H1 (cell line): ENCODE results near the gene MASP1.

ENCODE experiments used
- ASH2L ChIP-seq: fragments of 200-600, 300-600 bp; sonication (generic); IDR thresholded peaks from one replicate; pipeline ENCODE4 v1.7.1; 2017; ENCODE audit warnings: low read length
- ATF2 ChIP-seq: IDR thresholded peaks from 2 replicates; pipeline ENCODE4 v1.6.1; 2012; ENCODE audit warnings: low read length, inconsistent platforms
- BRCA1 ChIP-seq: IDR thresholded peaks from 2 replicates; pipeline ENCODE4 v1.6.1; 2012; ENCODE audit warnings: low read depth, low read length, improper control_type of control experiment
- CBX5 ChIP-seq: fragments of 300-800, 300-1000 bp; sonication (generic); IDR thresholded peaks from 2 replicates; pipeline ENCODE4 v1.7.1; 2016; ENCODE audit warnings: antibody characterized with exemption, low read length, low read depth
- CTCF ChIP-seq, 3 experiments: IDR thresholded peaks; 1 replicate in 2 of 3; 2 replicates in 1 of 3; pipeline versions ENCODE4 v1.5.1 to v1.6.1; 2011; ENCODE audit warnings: low read length in 3 of 3, mild to moderate bottlenecking in 3 of 3, inconsistent platforms in 2 of 3, low read depth in 1 of 3, moderate library complexity in 1 of 3; ENCODE audit not compliant: insufficient read depth in 1 of 3; ENCODE audit errors: control extremely low read depth in 1 of 3
- MAX ChIP-seq: IDR thresholded peaks from 2 replicates; pipeline ENCODE4 v1.6.1; 2012; ENCODE audit warnings: inconsistent platforms
- RFX5 ChIP-seq: IDR thresholded peaks from 2 replicates; pipeline ENCODE4 v1.6.1; 2011; ENCODE audit warnings: low read depth, low read length, improper control_type of control experiment, borderline replicate concordance
- SIN3A ChIP-seq, 2 experiments: IDR thresholded peaks in 1 of 2; conservative IDR thresholded peaks in 1 of 2; 2 replicates each; pipeline ENCODE4 v1.6.1; 2011 to 2012; ENCODE audit warnings: low read length in 2 of 2, improper control_type of control experiment in 1 of 2, low read depth in 1 of 2, mild to moderate bottlenecking in 1 of 2
- SUZ12 ChIP-seq: fragments of 200-600 bp; sonication (generic); IDR thresholded peaks from 2 replicates; pipeline ENCODE4 v1.6.1; 2012; ENCODE audit warnings: mild to moderate bottlenecking, inconsistent platforms, low read length, moderate library complexity, mixed read lengths
- USF2 ChIP-seq: IDR thresholded peaks from 2 replicates; pipeline ENCODE4 v1.6.1; 2011; ENCODE audit warnings: low read length, improper control_type of control experiment
- YY1 ChIP-seq: IDR thresholded peaks from 2 replicates; pipeline ENCODE4 v1.6.1; 2011; ENCODE audit warnings: low read depth, mild to moderate bottlenecking, low read length

- TF ChIP-seq SUZ12 = no peak
- TF ChIP-seq ASH2L = peak; percentile 76
- TF ChIP-seq SIN3A (conservative IDR thresholded peaks at IDR 0.05 in 1 of 2, IDR thresholded peaks at IDR 0.05 in 1 of 2; ENCODE audit: low read depth in 1 of 2, low read length in 2 of 2) = no peak
- no peak for TF ChIP-seq CTCF (IDR thresholded peaks at IDR 0.05; ENCODE audit: control extremely low read depth in 1 of 3, insufficient read depth in 1 of 3, low read depth in 1 of 3, low read length in 3 of 3)
- no peak for TF ChIP-seq YY1
- no peak for TF ChIP-seq ATF2
- TF ChIP-seq MAX = no peak
- no peak for TF ChIP-seq CBX5
- no peak for TF ChIP-seq BRCA1
- TF ChIP-seq RFX5 = no peak
- no peak for TF ChIP-seq USF2
Measured at GRCh38 chr3:187274977-187275338, 16.6 kb downstream of the MASP1 start.
